DMS153 treated with DMSO at 0.1 percent for 48 hours (cell line): ENCODE results near the gene RSRC1.
"Not testable (repeated sequence)": the region's sequence is repeated elsewhere in the genome, so short reads cannot be mapped to it uniquely, and the experiment has no call there.

ENCODE experiments used
- DNase-seq: peaks from one replicate; lab custom pipeline; 2025; ENCODE audit not compliant: unreplicated experiment; lab: John Stamatoyannopoulos, UW

RSRC1 gene, protein sequence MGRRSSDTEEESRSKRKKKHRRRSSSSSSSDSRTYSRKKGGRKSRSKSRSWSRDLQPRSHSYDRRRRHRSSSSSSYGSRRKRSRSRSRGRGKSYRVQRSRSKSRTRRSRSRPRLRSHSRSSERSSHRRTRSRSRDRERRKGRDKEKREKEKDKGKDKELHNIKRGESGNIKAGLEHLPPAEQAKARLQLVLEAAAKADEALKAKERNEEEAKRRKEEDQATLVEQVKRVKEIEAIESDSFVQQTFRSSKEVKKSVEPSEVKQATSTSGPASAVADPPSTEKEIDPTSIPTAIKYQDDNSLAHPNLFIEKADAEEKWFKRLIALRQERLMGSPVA

DNA sequence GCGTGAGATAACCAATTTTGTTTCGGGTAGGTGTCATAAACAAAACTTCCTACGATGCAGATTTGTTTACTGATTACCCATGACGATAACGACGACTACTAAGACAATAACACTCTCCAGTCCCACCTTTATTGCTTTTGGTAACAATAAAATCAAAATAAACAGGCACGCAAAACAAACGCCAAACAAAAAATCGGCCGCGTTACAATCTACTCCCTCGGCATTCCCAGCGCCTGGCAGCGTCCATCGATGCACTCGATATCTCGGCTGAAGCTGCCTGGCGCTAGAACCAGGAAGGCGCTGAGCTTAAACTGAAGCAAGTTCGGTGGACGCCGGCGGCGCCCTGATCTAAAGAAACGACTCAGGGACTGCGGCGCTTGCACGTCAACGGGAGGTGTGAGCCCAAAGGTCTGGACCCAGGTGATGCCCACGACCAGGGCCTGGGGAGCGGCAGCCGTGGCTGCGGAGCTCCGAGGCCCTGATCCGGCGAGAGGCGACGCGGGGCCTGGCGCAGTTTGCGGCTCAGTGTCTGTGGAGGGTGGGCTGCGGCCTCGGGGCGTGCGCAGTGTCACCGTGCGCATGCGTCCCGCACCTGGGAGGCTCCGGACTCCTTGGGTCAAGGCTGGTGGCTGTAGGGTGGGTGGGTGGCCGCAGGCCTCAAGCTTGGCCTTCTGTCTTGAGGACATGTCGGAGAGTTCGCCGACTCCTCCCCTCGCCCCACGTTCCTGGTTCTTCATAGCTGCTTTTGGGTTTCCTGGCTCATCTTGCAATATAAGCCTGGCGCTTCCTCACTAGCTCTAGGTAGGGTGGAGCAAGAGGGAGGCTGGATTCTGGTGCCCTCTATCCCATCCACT is at the start of gene RSRC1:
Gene RSRC1 (plus strand): TSS at position 286 of the 854 bp plus-strand sequence. CDS start 12,016 bp downstream, outside the sequence.
- DNase-seq = peak; percentile 80

DNA sequence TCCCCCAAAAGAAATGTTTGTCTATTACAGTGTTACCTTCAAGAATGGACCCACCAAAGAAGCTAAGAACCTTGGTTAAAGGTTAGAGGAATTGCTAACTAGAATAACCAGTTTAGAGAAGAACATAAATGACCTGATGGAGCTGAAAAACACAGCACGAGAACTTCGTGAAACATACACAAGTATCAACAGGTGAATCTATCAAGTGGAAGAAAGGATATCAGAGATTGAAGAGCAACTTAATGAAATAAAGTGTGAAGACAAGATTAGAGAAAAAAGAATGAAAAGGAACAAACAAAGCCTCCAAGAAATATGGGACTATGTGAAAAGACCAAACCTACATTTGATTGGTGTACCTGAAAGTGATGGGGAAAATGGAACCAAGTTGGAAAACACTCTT is 44.3 kb upstream of the RSRC1 start:
- DNase-seq = not testable (repeated sequence)

DNA sequence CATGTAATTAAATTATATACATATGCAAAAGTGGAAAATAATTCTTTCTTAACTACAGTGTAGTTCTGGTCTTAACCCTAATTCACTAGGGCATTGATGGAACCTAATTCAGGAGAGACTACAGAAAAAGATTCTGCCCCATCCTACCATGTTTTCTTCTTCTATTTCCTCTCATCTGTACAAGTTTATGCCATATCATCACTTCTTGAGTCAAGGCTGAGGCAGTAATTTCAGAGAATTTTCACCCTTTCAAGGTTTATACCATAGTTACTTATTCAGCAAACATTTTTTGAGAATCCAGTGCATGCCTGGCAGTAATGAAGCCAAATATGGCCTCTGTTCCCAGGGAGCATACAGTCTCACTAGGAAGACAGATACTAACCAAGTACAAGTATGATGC is 37.1 kb upstream of the RSRC1 start:
- DNase-seq = no peak

DNA sequence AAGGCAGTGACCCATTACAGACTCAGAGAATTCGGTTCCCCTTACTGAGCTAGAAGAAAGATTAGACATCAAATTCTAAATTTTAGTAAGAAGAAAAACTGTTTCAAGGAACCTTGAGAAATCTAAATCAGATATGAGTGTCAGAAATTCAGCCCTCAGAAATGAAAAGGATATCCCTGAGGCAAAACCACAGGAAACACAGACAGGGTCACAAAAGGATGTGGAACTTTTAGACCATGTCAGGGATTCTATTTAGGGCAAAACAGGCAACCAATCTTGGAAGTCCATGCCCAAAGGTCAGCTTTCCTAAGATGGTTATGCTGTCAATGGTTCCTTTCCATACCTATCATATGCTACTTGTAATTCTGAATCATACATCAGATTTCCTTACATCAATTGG is 35.3 kb upstream of the RSRC1 start:
- no peak for DNase-seq

DNA sequence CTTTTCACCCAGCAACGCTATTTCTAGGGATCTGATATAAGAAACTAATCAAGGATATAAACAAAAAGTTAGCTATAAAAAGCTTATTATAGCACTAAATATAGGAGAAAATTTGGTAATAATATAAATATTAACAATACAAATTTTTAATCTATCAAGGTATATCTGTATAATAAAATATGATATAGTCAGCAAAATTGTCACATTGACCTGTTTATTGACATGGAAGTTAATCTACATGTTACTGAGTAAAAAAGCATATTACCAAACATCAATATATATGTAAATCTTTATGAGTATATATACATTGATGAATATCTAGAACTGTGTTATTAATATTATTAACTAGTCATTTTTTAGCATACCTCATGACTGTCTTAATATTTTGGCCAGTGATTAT is 30.3 kb upstream of the RSRC1 start:
- DNase-seq = no peak

DNA sequence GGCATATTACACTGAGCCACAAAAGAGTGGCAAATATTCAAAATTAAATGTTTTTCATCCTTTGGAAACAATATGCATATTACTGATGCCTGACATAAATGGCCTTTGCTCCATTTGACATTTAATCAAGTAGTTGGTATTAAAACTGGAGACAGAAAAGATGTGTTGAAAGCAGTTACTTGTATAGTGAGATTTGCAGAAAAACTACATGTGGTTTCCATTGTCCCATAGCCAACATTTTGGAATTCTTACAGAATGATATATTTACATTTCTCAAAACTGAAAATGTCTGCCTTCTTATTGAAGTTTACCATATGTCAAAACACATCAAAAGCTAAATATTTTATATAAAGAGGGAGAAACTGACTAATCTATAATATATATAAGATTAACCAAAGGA is 25.2 kb upstream of the RSRC1 start:
- no peak for DNase-seq

DNA sequence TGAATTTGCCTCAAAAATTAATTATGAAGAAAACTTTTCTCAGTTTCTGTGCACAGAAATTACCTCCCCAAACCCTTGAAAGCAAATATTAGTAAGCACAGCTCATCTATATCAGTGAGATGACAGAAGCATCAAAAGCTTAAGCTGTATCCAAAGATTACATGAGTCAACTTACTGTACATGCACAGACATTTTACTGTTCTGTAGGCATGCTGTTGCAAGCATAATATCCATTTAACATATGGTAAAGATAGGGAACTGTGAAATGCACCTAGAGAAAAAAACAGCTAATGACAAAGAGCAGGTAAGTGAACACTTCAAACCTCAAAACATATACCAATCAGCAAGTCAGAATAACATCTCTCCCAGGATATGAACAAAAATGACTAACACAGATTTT is 24.5 kb upstream of the RSRC1 start:
- no peak for DNase-seq

DNA sequence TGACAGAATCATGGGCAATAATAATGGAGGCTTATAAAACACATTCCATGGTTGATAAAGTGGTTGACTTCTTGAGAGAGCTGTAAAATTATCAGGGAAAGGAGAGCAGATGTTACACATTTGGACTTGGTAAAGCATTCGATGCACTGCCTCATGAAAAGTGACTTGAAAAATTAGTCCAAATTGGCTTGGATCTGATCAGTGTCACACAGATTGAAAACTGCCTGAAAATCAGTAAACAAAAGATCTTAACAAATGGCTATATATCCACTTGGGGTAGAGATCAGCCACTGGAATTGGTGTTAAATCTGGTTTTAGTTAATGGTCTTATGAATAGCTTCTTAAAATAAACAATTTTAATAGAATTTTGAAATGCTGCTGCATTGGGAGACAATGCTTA is 24.0 kb upstream of the RSRC1 start:
- DNase-seq = no peak

DNA sequence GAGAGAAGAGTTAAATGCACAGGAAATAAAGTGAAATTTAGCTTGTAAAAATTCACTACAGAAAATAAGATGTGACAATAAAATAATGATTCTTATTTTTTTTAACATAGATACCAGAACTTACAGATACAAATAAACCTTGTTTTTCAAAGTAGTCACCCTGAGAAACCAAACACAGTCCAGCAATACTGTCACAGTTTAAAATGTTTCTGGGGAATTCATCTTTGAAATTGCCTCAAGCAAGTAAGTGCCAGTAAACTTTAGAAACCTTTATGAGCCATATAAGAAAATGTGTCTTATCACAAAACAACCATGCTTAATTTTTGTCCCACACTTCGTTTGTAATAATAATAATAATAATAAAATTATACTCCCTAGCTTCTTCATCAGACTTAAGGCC is 23.5 kb upstream of the RSRC1 start:
- no peak for DNase-seq

DNA sequence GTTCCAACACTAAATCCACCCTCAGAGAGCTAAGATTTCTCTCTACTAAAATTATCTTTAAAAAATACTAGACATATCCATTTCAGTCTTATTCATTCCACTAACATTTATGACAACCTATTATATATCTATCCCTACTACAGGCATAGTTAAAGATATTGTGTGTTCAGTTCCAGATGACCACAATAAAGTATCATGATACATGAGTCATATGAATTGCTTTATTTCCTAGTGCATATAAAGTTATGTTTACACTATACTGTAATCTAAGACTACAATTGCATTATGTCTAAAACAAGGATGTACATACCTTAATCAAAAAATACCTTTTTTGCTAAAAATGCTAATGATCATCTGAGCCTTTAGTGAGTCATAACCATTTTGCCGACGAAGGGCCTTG is 23.1 kb upstream of the RSRC1 start:
- no peak for DNase-seq

DNA sequence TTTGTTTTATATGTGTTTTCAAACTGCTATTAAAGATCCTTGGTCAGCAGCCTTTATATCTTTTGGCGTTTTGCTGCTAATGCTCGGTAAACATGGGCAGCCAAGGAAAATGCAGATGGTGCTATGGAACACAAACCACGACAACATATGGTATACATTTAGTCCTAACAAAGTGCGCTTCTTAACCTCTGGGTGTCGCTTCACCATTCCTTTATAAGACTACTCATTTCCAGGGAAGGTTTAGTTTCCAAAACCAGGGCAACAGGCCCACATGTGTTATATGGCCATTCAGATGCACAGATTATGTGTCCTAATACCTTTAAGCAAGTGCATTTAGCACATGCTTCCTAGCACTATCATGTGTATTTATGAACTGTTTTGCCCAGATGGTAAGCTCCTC is 18.4 kb upstream of the RSRC1 start:
- DNase-seq = no peak

DNA sequence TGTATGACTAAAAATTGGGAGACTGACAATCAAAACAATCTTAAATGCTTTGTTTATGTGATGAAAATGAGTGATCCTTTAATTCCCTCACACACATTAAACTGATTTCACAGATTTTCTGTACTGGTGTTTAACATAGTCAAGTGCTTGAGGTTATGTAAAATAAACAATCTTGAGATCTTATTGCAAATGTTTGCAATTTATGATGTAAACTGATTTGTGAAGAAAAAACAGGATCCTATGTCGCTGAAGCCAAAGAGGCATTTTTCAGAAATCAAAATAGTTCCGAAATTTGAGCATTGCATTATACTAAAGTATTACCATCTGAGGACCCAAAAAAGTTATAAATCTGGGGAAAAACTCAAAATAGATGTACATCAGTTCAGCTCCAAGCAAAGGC is 16.4 kb upstream of the RSRC1 start:
- no peak for DNase-seq

DNA sequence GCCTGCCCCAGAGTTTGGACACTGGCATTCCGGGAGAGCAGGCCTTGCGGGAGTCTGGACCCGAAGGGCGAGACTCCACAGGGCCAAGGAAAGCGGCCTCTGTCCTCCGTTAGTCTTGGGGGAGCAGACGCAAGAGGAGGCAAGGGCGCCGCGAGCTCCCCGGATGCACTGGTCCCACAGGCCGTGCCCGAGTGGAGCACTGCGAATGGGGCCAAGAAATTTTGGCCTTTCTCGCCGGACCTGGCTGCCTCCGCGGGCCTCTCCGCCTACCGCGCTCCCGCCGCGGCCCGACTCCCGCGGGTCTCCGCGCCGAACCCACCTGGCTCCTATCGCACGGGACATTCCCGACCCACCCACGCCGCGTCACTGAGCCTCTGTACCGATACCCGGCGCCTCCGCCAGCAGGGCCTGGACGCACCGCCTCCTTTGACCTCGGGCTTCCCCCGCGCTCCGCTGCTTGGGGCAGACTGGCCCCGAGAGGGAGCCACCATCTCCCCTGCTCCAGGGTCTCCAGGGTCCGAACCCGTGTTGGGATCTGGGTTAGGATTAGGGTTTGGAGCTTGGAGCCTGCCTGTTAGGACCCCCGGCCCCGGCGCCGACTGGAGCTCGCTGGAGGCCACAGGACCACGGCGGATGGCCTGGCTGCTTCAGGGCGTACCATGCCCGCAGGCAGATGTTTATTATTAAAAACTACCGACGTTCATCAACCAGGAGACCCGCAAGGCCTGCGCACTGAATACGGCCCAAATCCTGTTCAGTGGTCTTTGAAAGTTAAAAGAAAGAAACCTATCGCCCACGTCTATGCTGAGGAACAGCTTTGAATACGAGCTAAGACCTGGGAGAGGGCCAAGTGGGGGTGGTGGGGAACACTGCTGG is 15.4 kb upstream of the RSRC1 start:
- no peak for DNase-seq

DNA sequence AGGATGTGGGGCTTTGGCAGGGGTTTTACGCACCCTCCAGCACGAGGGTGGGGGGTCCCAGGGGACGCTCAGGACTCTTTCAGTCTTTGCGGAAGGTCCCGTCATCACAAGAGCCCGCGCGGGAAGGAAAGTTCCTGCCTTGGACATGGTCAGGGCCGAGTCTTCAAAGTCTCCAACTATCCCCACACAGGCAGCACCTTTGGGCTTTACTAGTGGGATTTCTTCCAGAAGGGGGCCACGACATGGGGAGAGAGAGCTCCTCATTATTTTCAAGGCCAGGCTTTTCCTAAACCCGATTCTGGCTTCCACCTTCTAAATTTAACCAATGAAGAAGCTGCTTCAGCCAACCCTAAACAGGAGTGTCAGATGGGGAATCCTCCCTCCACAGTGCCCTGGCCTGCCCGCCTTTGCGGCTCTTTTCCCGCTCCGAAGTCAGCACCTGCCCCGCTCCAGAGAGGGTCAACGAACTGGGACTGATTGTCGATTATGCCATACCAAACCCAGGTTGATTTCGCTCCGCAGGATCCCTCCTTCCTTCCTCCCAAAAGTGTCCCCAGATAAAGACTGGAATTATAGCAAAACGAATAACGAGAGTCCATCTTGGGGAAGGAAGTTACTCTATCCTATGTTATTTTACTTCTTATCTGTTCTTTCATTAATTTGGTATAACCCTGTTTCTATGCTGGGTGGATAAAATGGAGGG is 14.6 kb upstream of the RSRC1 start:
- no peak for DNase-seq

DNA sequence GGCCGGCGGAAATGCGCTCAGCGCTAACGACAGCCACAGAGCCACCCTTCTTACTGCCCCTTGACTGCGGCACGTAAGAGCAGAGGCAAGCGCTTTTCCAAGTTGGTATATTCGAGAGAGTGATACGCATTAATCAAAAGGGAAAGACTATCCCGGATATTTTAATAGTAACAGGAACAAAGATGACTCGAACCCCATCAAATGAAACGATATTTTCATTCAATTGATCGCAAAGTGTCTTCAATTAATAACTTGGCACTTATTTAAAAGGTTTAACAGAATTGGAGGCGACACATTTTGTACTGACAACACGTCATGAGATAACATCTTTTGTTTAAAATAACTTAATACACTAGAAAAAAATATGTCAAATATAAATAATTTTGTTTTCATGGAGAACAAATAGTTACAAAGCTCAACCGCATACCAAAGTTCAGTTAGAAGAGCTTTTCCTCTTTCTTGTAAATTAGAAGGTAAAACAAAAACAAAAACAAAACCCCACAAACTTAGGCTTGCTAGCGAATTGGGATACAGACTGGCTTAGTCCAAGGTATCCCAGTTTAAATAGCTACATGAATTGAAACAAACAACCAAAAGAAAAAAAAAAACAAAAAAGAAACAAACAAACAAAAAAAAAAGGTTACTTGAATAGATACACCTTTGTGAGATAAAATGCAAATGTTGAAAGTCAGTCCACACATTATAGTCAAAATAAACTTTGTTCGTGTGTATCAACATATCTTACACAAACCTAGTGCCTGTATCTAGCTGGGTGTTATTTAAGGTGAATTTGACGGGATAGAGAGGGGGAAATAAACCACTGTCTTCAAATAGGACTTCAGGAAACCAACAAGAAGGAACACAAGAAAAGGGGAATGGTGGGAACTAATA is 13.8 kb upstream of the RSRC1 start:
- DNase-seq = no peak

DNA sequence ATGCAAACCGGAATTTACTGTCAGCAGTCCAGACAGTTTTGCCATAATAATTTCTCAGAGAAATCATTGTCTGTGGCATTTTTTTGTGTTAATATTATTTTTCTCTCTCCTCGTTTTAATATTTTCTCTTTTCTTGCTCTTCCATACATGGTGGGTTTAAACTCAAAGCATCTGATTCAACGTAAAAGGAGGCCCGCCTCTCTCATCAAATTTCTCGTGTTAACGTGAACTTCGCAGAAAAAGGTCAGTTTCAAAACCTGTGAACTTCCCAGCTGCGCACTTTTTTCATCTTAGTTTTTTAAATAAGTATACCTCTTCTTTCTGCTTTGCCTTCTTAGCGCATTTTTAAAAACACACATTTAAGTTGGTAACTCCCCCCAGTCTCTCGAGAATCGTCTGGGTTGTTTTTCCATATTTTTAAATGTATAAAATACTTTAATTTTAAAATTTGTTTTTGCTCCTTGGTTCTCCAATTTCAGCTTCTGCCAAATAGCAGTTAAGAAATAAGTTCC is 12.8 kb upstream of the RSRC1 start:
- DNase-seq = no peak

DNA sequence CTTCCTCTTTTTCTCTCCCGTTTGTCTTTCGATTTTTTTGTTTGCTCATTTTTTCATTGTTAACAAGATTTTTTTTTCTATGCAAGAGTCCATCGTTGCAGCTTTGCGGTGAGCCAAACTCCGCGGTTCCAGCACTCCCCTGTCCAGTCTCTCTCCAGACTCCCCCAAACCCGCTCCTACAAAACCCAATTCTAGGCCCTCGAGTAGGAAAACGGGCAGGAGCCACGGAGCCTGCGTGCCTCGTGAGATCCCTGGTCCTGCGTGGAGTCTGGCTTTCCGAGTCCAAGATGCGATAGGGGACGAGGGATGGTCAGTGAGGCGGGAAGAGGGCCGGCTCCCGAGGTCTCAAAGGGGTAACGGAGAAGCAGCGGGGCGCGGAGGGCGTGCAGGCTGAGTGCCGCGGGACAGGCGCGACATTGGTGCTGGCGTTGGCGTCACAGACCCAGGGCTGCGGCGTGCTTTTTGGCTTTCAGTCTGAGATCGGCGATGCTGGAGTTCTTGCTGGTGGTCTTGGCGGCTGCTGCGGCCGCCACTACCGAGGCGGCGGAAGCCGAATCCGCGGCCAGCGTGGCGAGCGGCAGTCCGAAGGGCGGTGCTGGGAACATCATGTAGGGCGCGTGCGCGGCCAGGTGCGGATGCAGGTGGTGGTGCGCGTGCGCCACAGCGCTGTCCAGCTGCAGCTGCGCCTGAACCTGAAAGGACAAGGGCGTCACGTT is 12.1 kb upstream of the RSRC1 start:
- peak; percentile 16 for DNase-seq

DNA sequence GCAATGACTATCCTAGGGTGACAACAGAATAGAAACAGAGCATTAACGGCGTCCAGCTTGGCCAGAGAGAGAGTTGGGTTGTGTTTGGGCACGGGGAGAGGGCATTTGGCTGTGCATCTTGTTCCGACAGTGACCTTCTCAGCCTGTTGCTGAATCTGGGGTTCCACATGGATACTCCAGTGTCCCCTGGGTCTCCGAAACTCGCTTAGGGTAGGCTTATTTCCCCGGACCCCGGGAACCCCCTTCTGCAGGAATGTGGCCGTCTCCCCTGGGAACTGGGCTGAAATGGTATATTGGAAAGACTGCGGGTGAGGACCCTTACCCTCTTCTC is 11.6 kb upstream of the RSRC1 start:
- DNase-seq = no peak

DNA sequence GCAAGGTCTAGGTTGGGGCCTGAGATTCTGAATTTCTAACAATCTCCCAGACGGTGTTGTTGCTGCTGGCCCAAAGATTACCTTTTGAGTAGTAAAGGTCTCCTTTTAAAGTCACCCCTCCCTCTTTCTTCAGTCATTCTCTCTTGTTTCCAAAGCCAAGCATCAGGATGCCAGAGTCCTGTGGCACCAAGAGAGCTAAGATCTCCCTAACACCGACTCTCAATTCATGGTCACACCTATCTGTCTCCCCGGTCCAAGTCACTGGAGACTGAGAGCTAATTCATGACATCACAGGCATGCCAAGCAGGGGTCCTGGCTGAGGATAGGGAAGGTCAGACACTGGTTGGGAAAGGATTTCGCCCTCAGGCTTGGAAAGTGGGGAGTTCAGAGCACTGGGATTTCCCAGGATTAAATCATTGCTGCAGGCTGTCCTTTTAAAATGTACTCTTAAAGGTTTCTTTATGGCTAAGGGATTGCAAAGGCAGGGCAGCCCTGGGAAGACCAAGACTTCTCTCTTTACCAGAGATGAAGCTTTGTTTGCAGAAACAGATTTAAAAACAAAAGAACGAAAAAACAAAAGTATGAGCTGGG is 11.0 kb upstream of the RSRC1 start:
- no peak for DNase-seq
